BLaER1 (cell line): Measurements from ENCODE around the gene LRRN4CL.

ENCODE experiments used
- H3K27ac ChIP-seq: shearing (Covaris generic); formaldehyde crosslinking; 2 replicates; pipeline ENCODE4 v1.8.1; 2022
- H3K27me3 ChIP-seq: shearing (Covaris generic); formaldehyde crosslinking; 2 replicates; pipeline ENCODE4 v1.8.1; 2022
- H3K36me3 ChIP-seq: shearing (Covaris generic); formaldehyde crosslinking; 2 replicates; pipeline ENCODE4 v1.8.1; 2022
- H3K4me1 ChIP-seq: shearing (Covaris generic); formaldehyde crosslinking; 2 replicates; pipeline ENCODE4 v1.8.1; 2022
- H3K4me2 ChIP-seq: shearing (Covaris generic); formaldehyde crosslinking; 2 replicates; pipeline ENCODE4 v1.8.1; 2022
- H3K4me3 ChIP-seq: shearing (Covaris generic); formaldehyde crosslinking; 2 replicates; pipeline ENCODE4 v1.8.1; 2022
- H3K9ac ChIP-seq: shearing (Covaris generic); formaldehyde crosslinking; 2 replicates; pipeline ENCODE4 v1.8.1; 2022
- H3K9me3 ChIP-seq: shearing (Covaris generic); formaldehyde crosslinking; 2 replicates; pipeline ENCODE4 v1.8.1; 2022
- H4K20me1 ChIP-seq: shearing (Covaris generic); formaldehyde crosslinking; 2 replicates; pipeline ENCODE4 v1.8.1; 2022
- Cebpa-rat ChIP-seq: shearing (Covaris generic); IDR thresholded peaks from 2 replicates; pipeline ENCODE4 v1.8.1; 2022

The LRRN4CL gene

GRCh38 chr11:62725646-62726045 lies 36.3 kb upstream of the LRRN4CL start:
- peak overlapping the region; percentile 98 for H3K27ac ChIP-seq
- no peaks in the 10 kb centered on the region for H3K27me3 ChIP-seq
- no peaks in the 10 kb centered on the region for H3K9me3 ChIP-seq
- no peak for TF ChIP-seq Cebpa-rat
- H3K9ac ChIP-seq: peak overlapping the region; percentile 98
- H3K4me2 ChIP-seq: peak overlapping the region; percentile 96
- peaks cover 35% of the 10 kb centered on the region for H3K4me1 ChIP-seq
- peaks cover 38% of the 10 kb centered on the region for H3K36me3 ChIP-seq
- H3K4me3 ChIP-seq: peak overlapping the region; percentile 99
- peaks cover 66% of the 10 kb centered on the region for H4K20me1 ChIP-seq

- Histone ChIP-seq H3K36me3 (peaks cover 52% of the 10 kb centered on the region), H3K9ac (peak overlapping the region; percentile 98), H3K4me2 (peak overlapping the region; percentile 96), H4K20me1 (peaks cover 59% of the 10 kb centered on the region), H3K9me3 (no peaks in the 10 kb centered on the region), H3K27ac (no peak overlapping the region), H3K27me3 (no peaks in the 10 kb centered on the region), H3K4me1 (peaks cover 23% of the 10 kb centered on the region), H3K4me3 (peak overlapping the region; percentile 99; the same call in 1 of the 2 replicates)
- no peak for TF ChIP-seq Cebpa-rat
Observed at GRCh38 chr11:62724171-62724570, 34.8 kb upstream of the LRRN4CL start.

GRCh38 chr11:62721994-62722393 lies 32.7 kb upstream of the LRRN4CL start:
- TF ChIP-seq Cebpa-rat: no peak
- H3K36me3 ChIP-seq: peaks cover 74% of the 10 kb centered on the region
- no peak overlapping the region for H3K27ac ChIP-seq
- no peak overlapping the region; the same call in 1 of the 2 replicates for H3K9ac ChIP-seq
- no peaks in the 10 kb centered on the region for H3K9me3 ChIP-seq
- H3K4me1 ChIP-seq: peaks cover 23% of the 10 kb centered on the region
- peaks cover 79% of the 10 kb centered on the region for H4K20me1 ChIP-seq
- H3K4me3 ChIP-seq: no peak overlapping the region
- no peaks in the 10 kb centered on the region for H3K27me3 ChIP-seq
- H3K4me2 ChIP-seq: no peak overlapping the region

- Histone ChIP-seq H3K9ac (no peak overlapping the region), H3K9me3 (no peaks in the 10 kb centered on the region), H3K27me3 (no peaks in the 10 kb centered on the region), H3K27ac (no peak overlapping the region), H3K4me3 (no peak overlapping the region), H3K4me1 (peaks cover 13% of the 10 kb centered on the region), H3K4me2 (no peak overlapping the region), H4K20me1 (peaks cover 66% of the 10 kb centered on the region), H3K36me3 (peaks cover 98% of the 10 kb centered on the region)
- no peak for TF ChIP-seq Cebpa-rat
Observed at GRCh38 chr11:62719302-62719978, 30.1 kb upstream of the LRRN4CL start.

GRCh38 chr11:62716816-62717215 lies 27.5 kb upstream of the LRRN4CL start:
- Histone ChIP-seq H4K20me1 (peaks cover 40% of the 10 kb centered on the region), H3K36me3 (peaks cover 98% of the 10 kb centered on the region), H3K4me2 (no peak overlapping the region), H3K9me3 (no peaks in the 10 kb centered on the region), H3K27me3 (no peaks in the 10 kb centered on the region), H3K4me1 (no peaks in the 10 kb centered on the region), H3K27ac (no peak overlapping the region), H3K9ac (peak overlapping the region; percentile 53; the same call in 1 of the 2 replicates), H3K4me3 (no peak overlapping the region)
- no peak for TF ChIP-seq Cebpa-rat

GRCh38 chr11:62716206-62716605 lies 26.9 kb upstream of the LRRN4CL start:
- Histone ChIP-seq H3K4me2 (no peak overlapping the region), H3K9ac (peak overlapping the region; percentile 53; the same call in 1 of the 2 replicates), H3K36me3 (peaks cover 98% of the 10 kb centered on the region), H3K4me3 (no peak overlapping the region), H3K4me1 (no peaks in the 10 kb centered on the region), H3K9me3 (no peaks in the 10 kb centered on the region), H3K27ac (no peak overlapping the region), H4K20me1 (peaks cover 38% of the 10 kb centered on the region; the same call in 1 of the 2 replicates), H3K27me3 (no peaks in the 10 kb centered on the region)
- no peak for TF ChIP-seq Cebpa-rat

GRCh38 chr11:62715150-62716130 lies 26.1 kb upstream of the LRRN4CL start:
- Histone ChIP-seq H3K27ac (no peak overlapping the region), H3K36me3 (peaks cover 98% of the 10 kb centered on the region), H3K4me2 (no peak overlapping the region), H3K9me3 (no peaks in the 10 kb centered on the region), H4K20me1 (peaks cover 38% of the 10 kb centered on the region; the same call in 1 of the 2 replicates), H3K4me3 (no peak overlapping the region), H3K9ac (no peak overlapping the region; the same call in 1 of the 2 replicates), H3K4me1 (peaks cover 2% of the 10 kb centered on the region; the same call in 1 of the 2 replicates), H3K27me3 (no peaks in the 10 kb centered on the region)
- no peak for TF ChIP-seq Cebpa-rat

GRCh38 chr11:62713343-62713742 lies 24.0 kb upstream of the LRRN4CL start:
- no peak overlapping the region for H3K4me3 ChIP-seq
- peaks cover 82% of the 10 kb centered on the region for H3K36me3 ChIP-seq
- H3K27ac ChIP-seq: 0 out of 2 replicates have a peak overlapping the region, but pooled peaks have one; percentile 1

GRCh38 chr11:62712861-62713260 lies 23.5 kb upstream of the LRRN4CL start:
- H3K4me1 ChIP-seq: peaks cover 21% of the 10 kb centered on the region
- no peak overlapping the region for H3K4me2 ChIP-seq
- TF ChIP-seq Cebpa-rat: no peak
- H3K4me3 ChIP-seq: no peak overlapping the region
- H3K36me3 ChIP-seq: peaks cover 77% of the 10 kb centered on the region
- no peaks in the 10 kb centered on the region for H3K27me3 ChIP-seq
- no peak overlapping the region for H3K9ac ChIP-seq
- no peaks in the 10 kb centered on the region for H3K9me3 ChIP-seq
- peaks cover 22% of the 10 kb centered on the region; the same call in 1 of the 2 replicates for H4K20me1 ChIP-seq
- peak overlapping the region; percentile 1; the same call in 1 of the 2 replicates for H3K27ac ChIP-seq

More at GRCh38 chr11:62713343-62713742, 24.0 kb upstream of the LRRN4CL start:
- peaks cover 26% of the 10 kb centered on the region; the same call in 1 of the 2 replicates for H4K20me1 ChIP-seq
- H3K9me3 ChIP-seq: no peaks in the 10 kb centered on the region
- no peak overlapping the region for H3K9ac ChIP-seq
- H3K27me3 ChIP-seq: no peaks in the 10 kb centered on the region
- TF ChIP-seq Cebpa-rat: no peak
- H3K4me2 ChIP-seq: no peak overlapping the region
- H3K4me1 ChIP-seq: peaks cover 17% of the 10 kb centered on the region
